IgD-negative memory B cell (primary cell): ENCODE measurements around the gene IMPA2. TPM values are rescaled to one million over a fixed set of nuclear protein-coding genes. Genes with fewer than 3 reads are reported as not detected.

Source experiments
- polyA plus RNA-seq: library from polyadenylated mRNA; unstranded; fragments of 300-500 nt; fragmentation: Illumina TruSeq; gene quantifications from one replicate; pipeline ENCODE4 v1.2.3, GENCODE V29; 2021

Gene IMPA2
- polyA plus RNA-seq, 1 donor from 2014 or later: 11.9 TPM

Other genes with a start within 250 kb of the IMPA2 start
- 49.1 TPM for gene CHMP1B, start 130.1 kb upstream of the IMPA2 start, polyA plus RNA-seq
- gene MPPE1, start 73.2 kb upstream of the IMPA2 start, polyA plus RNA-seq: 36.2 TPM
- gene ANKRD62, start 112.3 kb downstream of the IMPA2 start, polyA plus RNA-seq: not detected